Transverse colon (tissue), 4 donors: ENCODE results near the gene PNKP. TPM values are rescaled to one million over a fixed set of nuclear protein-coding genes. Genes with fewer than 3 reads are reported as not detected.

ENCODE experiments used
- DNase-seq: peaks from one replicate; pipeline ENCODE4 v3.0.0-alpha.2; 2019
- H3K27ac ChIP-seq, 4 donors: fragments of 200-600 bp; sonication (generic); 2 replicates each; pipeline ENCODE4 v1.5.1; 2016 to 2018; ENCODE audit warnings: inconsistent platforms in 4 of 4
- H3K27me3 ChIP-seq: fragments of 200-600 bp; sonication (generic); 2 replicates; pipeline ENCODE4 v1.5.1; 2017; ENCODE audit warnings: inconsistent platforms
- H3K36me3 ChIP-seq, 4 donors: fragments of 200-600 bp; sonication (generic); 2 replicates each; pipeline ENCODE4 v1.5.1; 2017 to 2019; ENCODE audit warnings: inconsistent platforms in 4 of 4
- H3K4me1 ChIP-seq, 4 donors: fragments of 200-600 bp; sonication (generic); 2 replicates each; pipeline ENCODE4 v1.5.1; 2017 to 2020; ENCODE audit warnings: inconsistent platforms in 4 of 4
- H3K4me3 ChIP-seq, 4 donors: fragments of 200-600 bp; sonication (generic); 1 replicate in 1 of 4; 2 replicates in 3 of 4; pipeline versions ENCODE4 v1.5.1 to v1.6.1; 2017 to 2019; ENCODE audit warnings: inconsistent platforms in 4 of 4
- H3K9me3 ChIP-seq, 2 donors: fragments of 200-600 bp; sonication (generic); 2 replicates each; pipeline ENCODE4 v1.5.1; 2017 to 2019; ENCODE audit warnings: inconsistent platforms in 2 of 2
- EP300 ChIP-seq: sonication (generic); formaldehyde crosslinking; IDR thresholded peaks from one replicate; pipeline ENCODE4 v1.6.1; 2017; ENCODE audit warnings: antibody characterized with exemption, low read depth
- POLR2A ChIP-seq: fragments of 450-650 bp; IDR thresholded peaks from one replicate; pipeline ENCODE4 v1.6.1; 2016; ENCODE audit warnings: antibody characterized with exemption, mild to moderate bottlenecking, moderate library complexity
- POLR2AphosphoS5 ChIP-seq, 3 donors: sonication (generic); formaldehyde crosslinking; IDR thresholded peaks; one replicate each; pipeline ENCODE4 v1.6.1; 2016; ENCODE audit warnings: antibody characterized with exemption in 3 of 3
- WGBS, 2 donors: methylation state at CpG; one replicate each; pipeline ENCODE4 v1.1.5; 2018; ENCODE audit warnings: low coverage in 1 of 2; 5-methylcytosine and 5-hydroxymethylcytosine counted together
- in situ Hi-C, 4 donors: fragments of 200-750 bp; cut with MboI; loops; one replicate each; pipeline versions ENCODE4 v1.15.0 to v1.15.1; 2017; ENCODE audit warnings: low sequenced_read_pairs in 3 of 4, low pct_ligation_motif_present in 1 of 4, low pct_unique_long_range_greater_than_20kb in 1 of 4
- intact Hi-C: fragments of 100-400 bp; cut with DNase I; formaldehyde crosslinking; loops from one replicate; pipeline ENCODE4 v1.15.1; 2023; ENCODE audit warnings: low total_unique reads
- total RNA-seq, 4 donors: library from RNA; depleted of rRNA; stranded (reverse); fragments of >200 nt; gene quantifications; one replicate each; pipeline ENCODE4 v1.1.0, GENCODE V29; 2016
- TF ChIP-seq, protein P1 (sequence below), 5 experiments: fragments of 200-600 bp in 3 of 5; fragments of 450-650 bp in 2 of 5; sonication (generic) in 3 of 5; IDR thresholded peaks; 1 replicate in 2 of 5; 2 replicates in 3 of 5; pipeline ENCODE4 v1.5.1; 2016 to 2017; ENCODE audit warnings: antibody characterized with exemption in 5 of 5, inconsistent platforms in 3 of 5, mild to moderate bottlenecking in 2 of 5, moderate library complexity in 1 of 5

Gene PNKP
- total RNA-seq, 4 donors from 2014 or later = 60.8 to 128 (median 99.6) TPM

DNA sequence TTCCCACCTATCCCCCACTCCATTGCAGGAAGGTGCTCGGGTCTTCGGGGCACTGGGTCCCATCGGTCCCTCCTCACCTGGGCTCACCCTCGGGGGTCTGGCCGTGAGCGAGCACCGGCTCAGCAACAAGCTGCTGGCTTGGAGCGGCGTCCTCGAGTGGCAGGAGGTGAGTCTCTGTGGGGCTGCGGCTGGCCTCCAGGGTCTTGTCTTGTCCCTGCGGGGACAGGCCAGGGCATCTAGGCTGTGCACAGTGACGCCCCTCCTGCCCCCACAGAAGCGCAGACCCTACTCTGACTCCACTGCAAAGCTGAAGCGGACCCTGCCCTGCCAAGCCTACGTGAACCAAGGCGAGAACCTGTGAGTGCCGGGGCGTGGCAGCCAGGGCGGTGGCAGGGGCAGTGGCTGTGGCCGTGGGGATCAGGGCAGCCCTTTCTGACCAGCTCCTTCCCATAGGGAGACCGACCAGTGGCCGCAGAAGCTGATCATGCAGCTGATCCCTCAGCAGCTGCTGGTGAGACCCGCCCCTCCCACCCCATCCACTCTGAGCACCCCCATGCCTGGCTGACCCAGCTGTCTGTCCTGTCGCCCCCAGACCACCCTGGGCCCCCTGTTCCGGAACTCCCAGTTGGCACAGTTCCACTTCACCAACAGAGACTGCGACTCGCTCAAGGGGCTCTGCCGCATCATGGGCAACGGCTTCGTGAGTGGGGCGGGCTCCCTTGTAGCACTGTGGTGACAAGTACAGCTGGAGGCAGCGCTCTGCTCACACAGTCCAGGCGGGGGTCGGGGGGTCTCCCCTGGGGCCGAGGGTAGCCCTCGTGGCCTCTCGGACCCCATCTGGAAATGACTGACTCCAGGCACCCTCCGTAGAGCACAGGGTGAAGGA is 12.8 kb downstream of the PNKP start:
- H3K27ac ChIP-seq = no peak overlapping the region
- 87% methylated on average over 29 of the region's 39 CpGs; no CpG with 5 or more reads in 1 of the 2 donors for WGBS, 2 donors
- in situ Hi-C loops = loop anchor here in 1 of 4 donors (25.0 kb wide), 1 partner anchor 367 kb away; the partner anchor contains the start of genes RPL13A and RPS11
- intact Hi-C loops = loop anchor here (5.0 kb wide), 1 partner anchor 37 kb away; the partner anchor contains the start of gene MED25
- H3K9me3 ChIP-seq = no peaks in the 10 kb centered on the region
- no peak for DNase-seq
- H3K4me3 ChIP-seq = no peak overlapping the region
- peaks cover 0 to 6% (median 2%) of the 10 kb centered on the region in 4 donors for H3K36me3 ChIP-seq
- H3K4me1 ChIP-seq = peaks cover 15 to 28% (median 22%) of the 10 kb centered on the region in 4 donors
- no peaks in the 10 kb centered on the region for H3K27me3 ChIP-seq
- TF ChIP-seq POLR2A = no peak
- no peak for TF ChIP-seq POLR2AphosphoS5 (IDR thresholded peaks at IDR 0.05)
- no peak for TF ChIP-seq EP300
- TF ChIP-seq, protein P1, sequence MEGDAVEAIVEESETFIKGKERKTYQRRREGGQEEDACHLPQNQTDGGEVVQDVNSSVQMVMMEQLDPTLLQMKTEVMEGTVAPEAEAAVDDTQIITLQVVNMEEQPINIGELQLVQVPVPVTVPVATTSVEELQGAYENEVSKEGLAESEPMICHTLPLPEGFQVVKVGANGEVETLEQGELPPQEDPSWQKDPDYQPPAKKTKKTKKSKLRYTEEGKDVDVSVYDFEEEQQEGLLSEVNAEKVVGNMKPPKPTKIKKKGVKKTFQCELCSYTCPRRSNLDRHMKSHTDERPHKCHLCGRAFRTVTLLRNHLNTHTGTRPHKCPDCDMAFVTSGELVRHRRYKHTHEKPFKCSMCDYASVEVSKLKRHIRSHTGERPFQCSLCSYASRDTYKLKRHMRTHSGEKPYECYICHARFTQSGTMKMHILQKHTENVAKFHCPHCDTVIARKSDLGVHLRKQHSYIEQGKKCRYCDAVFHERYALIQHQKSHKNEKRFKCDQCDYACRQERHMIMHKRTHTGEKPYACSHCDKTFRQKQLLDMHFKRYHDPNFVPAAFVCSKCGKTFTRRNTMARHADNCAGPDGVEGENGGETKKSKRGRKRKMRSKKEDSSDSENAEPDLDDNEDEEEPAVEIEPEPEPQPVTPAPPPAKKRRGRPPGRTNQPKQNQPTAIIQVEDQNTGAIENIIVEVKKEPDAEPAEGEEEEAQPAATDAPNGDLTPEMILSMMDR (IDR thresholded peaks at IDR 0.05) = no peak

- WGBS, 2 donors = 81% methylated on average over 10 of the region's 10 CpGs; no CpG with 5 or more reads in 1 of the 2 donors
- DNase-seq = no peak
- H3K27ac ChIP-seq = no peak overlapping the region
- no peaks in the 10 kb centered on the region for H3K27me3 ChIP-seq
- peaks cover 0 to 6% (median 2%) of the 10 kb centered on the region in 4 donors for H3K36me3 ChIP-seq
- in situ Hi-C loops (loop anchor here in 1 of 4 donors (25.0 kb wide), 1 partner anchor 367 kb away; the partner anchor contains the start of genes RPL13A and RPS11), intact Hi-C loops (loop anchor here (5.0 kb wide), 1 partner anchor 37 kb away; the partner anchor contains the start of gene MED25)
- no peak overlapping the region for H3K4me3 ChIP-seq
- H3K4me1 ChIP-seq = peaks cover 15 to 30% (median 22%) of the 10 kb centered on the region in 4 donors
- TF ChIP-seq POLR2A = no peak
- TF ChIP-seq, protein P1 (IDR thresholded peaks at IDR 0.05) = no peak
- TF ChIP-seq EP300 = no peak
- TF ChIP-seq POLR2AphosphoS5 (IDR thresholded peaks at IDR 0.05) = no peak
- H3K9me3 ChIP-seq = no peaks in the 10 kb centered on the region
Measured at GRCh38 chr19:49853852-49854377, 13.5 kb downstream of the PNKP start.

- Histone ChIP-seq H3K4me1 (peaks cover 15 to 30% (median 22%) of the 10 kb centered on the region in 4 donors), H3K4me3 (peak overlapping the region in 1 of 4 donors; percentile 79), H3K27ac (peak overlapping the region in 1 of 4 donors; percentile 98), H3K36me3 (peaks cover 0 to 6% (median 2%) of the 10 kb centered on the region in 4 donors), H3K27me3 (no peaks in the 10 kb centered on the region), H3K9me3 (no peaks in the 10 kb centered on the region)
- WGBS, 2 donors = 67 to 74% methylated on average over 6 to 14 of the region's 14 CpGs
- in situ Hi-C loops (loop anchor here in 1 of 4 donors (25.0 kb wide), 1 partner anchor 365 kb away; the partner anchor contains the start of genes RPL13A and RPS11), intact Hi-C loops (loop anchor here (5.0 kb wide), 1 partner anchor 35 kb away; the partner anchor contains the start of gene MED25)
- DNase-seq = no peak
- TF ChIP-seq POLR2A (no peak), EP300 (no peak), POLR2AphosphoS5 (IDR thresholded peaks at IDR 0.05) (no peak)
- TF ChIP-seq, protein P1 (IDR thresholded peaks at IDR 0.05) = no peak
Measured at GRCh38 chr19:49852631-49853126, 14.7 kb downstream of the PNKP start.
